Hepatocyte (in vitro differentiated cells): ENCODE results near the gene MTHFS.

ENCODE experiments used
- CTCF ChIP-seq: fragments of 200-600 bp; sonication (generic); IDR thresholded peaks from 2 replicates; pipeline ENCODE4 v1.5.1; 2016; ENCODE audit warnings: antibody characterized with exemption, mild to moderate bottlenecking; ENCODE audit not compliant: poor library complexity
- EZH2 ChIP-seq: fragments of 200-600 bp; sonication (generic); IDR thresholded peaks from 2 replicates; pipeline ENCODE4 v1.6.1; 2016; ENCODE audit warnings: antibody characterized with exemption, mild to moderate bottlenecking, borderline replicate concordance
- EZH2phosphoT487 ChIP-seq: fragments of 200-600 bp; sonication (generic); IDR thresholded peaks from one replicate; pipeline ENCODE4 v1.6.1; 2018; ENCODE audit warnings: antibody characterized with exemption, mild to moderate bottlenecking, low read depth, moderate library complexity; ENCODE audit not compliant: unreplicated experiment, severe bottlenecking

DNA sequence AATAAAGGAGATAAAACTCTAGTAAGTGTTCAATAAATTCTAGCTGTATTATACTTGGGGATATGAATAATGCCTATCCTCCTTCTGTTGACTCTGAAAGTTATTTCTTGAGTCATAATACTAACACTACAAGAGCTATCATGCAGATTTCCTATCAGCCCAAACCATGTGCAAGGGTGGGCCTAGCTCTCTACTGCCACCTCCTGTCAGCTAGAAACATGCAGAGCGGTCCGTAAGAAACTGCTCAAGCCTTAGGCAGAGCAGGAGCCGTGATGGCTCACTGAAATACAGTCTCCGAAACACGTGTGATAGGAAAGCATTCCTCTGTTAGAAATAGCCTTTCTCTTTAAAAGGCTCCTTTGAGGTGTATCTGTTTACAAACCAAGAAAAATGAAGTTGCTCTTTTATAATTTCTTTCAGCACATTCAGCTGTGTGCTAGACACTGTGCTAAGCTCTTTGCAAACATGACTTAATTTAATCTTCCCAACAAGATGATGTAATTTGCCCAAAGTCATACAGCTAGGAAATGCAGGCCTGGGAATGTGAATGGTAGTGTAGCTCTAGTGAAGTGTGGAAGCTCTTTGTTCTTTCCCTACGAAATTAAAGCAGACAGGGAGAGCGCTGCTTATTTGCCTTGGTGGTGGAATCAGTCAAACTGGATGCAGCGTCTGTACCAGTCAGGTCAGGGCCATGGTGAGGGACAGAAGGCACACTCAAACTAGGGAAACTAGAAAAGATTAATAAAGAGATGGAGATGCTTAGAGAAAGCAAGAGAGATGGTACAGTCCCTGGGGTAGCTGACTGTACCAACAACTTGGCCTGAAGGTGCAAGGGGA, 43.1 kb downstream of the MTHFS start:
- TF ChIP-seq EZH2, result no peak
- TF ChIP-seq CTCF, result peak; percentile 96
- TF ChIP-seq EZH2phosphoT487, result no peak
